T-cell (primary cell): Measurements from ENCODE around the gene EFS. TPM values are rescaled to one million over a fixed set of nuclear protein-coding genes. Genes with fewer than 3 reads are reported as not detected.
A peak's percentile ranks its signal among the peaks of the same experiment; 100 is the strongest.

ENCODE experiments used
- ATAC-seq, 4 experiments: fragments of 200-7000 bp in 3 of 4; fragments of 150-1000 bp in 1 of 4; cut with Tn5 transposase; replicated peaks in 1 of 4; 1 replicate in 3 of 4; 2 replicates in 1 of 4; pipeline ENCODE4 v1.10.0; 2021; ENCODE audit warnings: moderate library complexity in 3 of 4, mild to moderate bottlenecking in 2 of 4, moderate number of reproducible peaks in 1 of 4
- CTCF ChIA-PET, 2 donors: fragments of 300-600 bp; sonication (Branson Sonifier 250); formaldehyde crosslinking; loops; one replicate each; lab custom pipeline; 2022; ENCODE audit warnings: antibody characterized with exemption in 2 of 2; lab: Charles Lee
- POLR2A ChIA-PET, 2 donors: fragments of 300-600 bp; sonication (Branson Sonifier 250); formaldehyde crosslinking; loops; one replicate each; lab custom pipeline; 2022; ENCODE audit warnings: antibody characterized with exemption in 2 of 2; lab: Charles Lee
- DNase-seq, 35 experiments: peaks; one replicate each; pipeline versions ENCODE4 v3.0.0 to v3.0.0-alpha.2; 2013 to 2023
- H3K27ac ChIP-seq: one replicate; pipeline ENCODE4 v1.5.1; 2013; ENCODE audit warnings: low read length
- H3K27me3 ChIP-seq, 2 experiments: replicated peaks in 1 of 2; 1 replicate in 1 of 2; 2 replicates in 1 of 2; pipeline versions ENCODE4 v1.6.1 to v1.7.0; 2013; ENCODE audit warnings: low read length in 1 of 2, mixed read lengths in 1 of 2; ENCODE audit not compliant: control insufficient read depth in 2 of 2, insufficient read depth in 2 of 2; ENCODE audit errors: extremely low read depth in 1 of 2
- H3K36me3 ChIP-seq, 2 donors: 1 replicate in 1 of 2; 2 replicates in 1 of 2; pipeline versions ENCODE4 v1.6.1 to v1.7.0; 2013; ENCODE audit warnings: low read length in 1 of 2; ENCODE audit not compliant: control insufficient read depth in 2 of 2, insufficient read depth in 1 of 2; ENCODE audit errors: extremely low read depth in 1 of 2
- H3K4me1 ChIP-seq, 2 experiments: 1 replicate in 1 of 2; 2 replicates in 1 of 2; pipeline versions ENCODE4 v1.6.1 to v1.7.0; 2013; ENCODE audit warnings: low read length in 2 of 2, mixed read lengths in 1 of 2; ENCODE audit not compliant: insufficient read depth in 2 of 2, control insufficient read depth in 1 of 2; ENCODE audit errors: extremely low read depth in 1 of 2
- H3K4me3 ChIP-seq, 2 donors: 1 replicate in 1 of 2; 2 replicates in 1 of 2; pipeline versions ENCODE4 v1.5.1 to v1.7.0; 2013; ENCODE audit warnings: mild to moderate bottlenecking in 2 of 2, low read length in 1 of 2, moderate library complexity in 1 of 2; ENCODE audit not compliant: control insufficient read depth in 1 of 2; ENCODE audit errors: extremely low read depth in 1 of 2
- H3K9me3 ChIP-seq: 2 replicates; pipeline ENCODE4 v1.7.0; 2013
- H3K27ac Mint-ChIP-seq, 2 donors: one replicate each; pipeline ENCODE4 v1.8.0; 2020 to 2021; ENCODE audit warnings: mild to moderate bottlenecking in 2 of 2, mixed read lengths in 2 of 2
- H3K27me3 Mint-ChIP-seq, 2 donors: one replicate each; pipeline ENCODE4 v1.8.0; 2021 to 2022; ENCODE audit warnings: mixed read lengths in 2 of 2
- H3K36me3 Mint-ChIP-seq: one replicate; pipeline ENCODE4 v1.8.0; 2021; ENCODE audit warnings: mixed read lengths
- H3K4me1 Mint-ChIP-seq, 3 donors: one replicate each; pipeline ENCODE4 v1.8.0; 2020 to 2022; ENCODE audit warnings: mixed read lengths in 3 of 3, mild to moderate bottlenecking in 1 of 3
- H3K4me3 Mint-ChIP-seq, 3 donors: one replicate each; pipeline ENCODE4 v1.8.0; 2020 to 2022; ENCODE audit warnings: mild to moderate bottlenecking in 3 of 3, mixed read lengths in 3 of 3, moderate library complexity in 3 of 3
- H3K9me3 Mint-ChIP-seq, 3 donors: one replicate each; pipeline ENCODE4 v1.8.0; 2020 to 2022; ENCODE audit warnings: mixed read lengths in 3 of 3
- WGBS: methylation state at CpG from one replicate; pipeline ENCODE4 v1.1.5; 2013; ENCODE audit warnings: missing lambda C conversion rate; ENCODE audit not compliant: insufficient coverage; 5-methylcytosine and 5-hydroxymethylcytosine counted together
- total RNA-seq, 35 experiments: library from RNA in 6 of 35; stranded (reverse) in 6 of 35; fragments of 120-200 nt in 1 of 35; gene quantifications; one replicate each; pipeline versions ENCODE4 v1.2.1 to v1.2.4 and lab custom pipeline; 2013 to 2026

EFS gene
- total RNA-seq, 5 donors from 2014 or later (not counting 1 experiment from before 2014, with no cell fraction given), result 0.15 TPM; not detected in 4

GRCh38 chr14:23380976-23381375 lies 16.0 kb upstream of the EFS start:
- Histone ChIP-seq H3K9me3 (no peaks in the 10 kb centered on the region), H3K4me3 (no peak overlapping the region), H3K27me3 (peaks cover 0 to 54% of the 10 kb centered on the region in 2 experiments), H3K4me1 (no peaks in the 10 kb centered on the region), H3K27ac (no peak overlapping the region), H3K36me3 (no peaks in the 10 kb centered on the region)
- Mint-ChIP-seq H3K27ac (no peak overlapping the region), H3K9me3 (no peaks in the 10 kb centered on the region), H3K27me3 (peaks cover 9 to 18% of the 10 kb centered on the region in 2 donors), H3K36me3 (no peaks in the 10 kb centered on the region), H3K4me3 (no peak overlapping the region), H3K4me1 (no peaks in the 10 kb centered on the region)
- ATAC-seq, result no peak
- no peak for DNase-seq
- ChIA-PET CTCF (interaction anchor here (1.1 to 2.4 kb wide), 3 partner anchors 11 to 116 kb away, joined by 3 to 9 read pairs (median 6); no protein-coding TSS in a partner anchor), POLR2A (no interaction called here)
- WGBS, result 67% methylated on average over 4 of the region's 4 CpGs

DNA sequence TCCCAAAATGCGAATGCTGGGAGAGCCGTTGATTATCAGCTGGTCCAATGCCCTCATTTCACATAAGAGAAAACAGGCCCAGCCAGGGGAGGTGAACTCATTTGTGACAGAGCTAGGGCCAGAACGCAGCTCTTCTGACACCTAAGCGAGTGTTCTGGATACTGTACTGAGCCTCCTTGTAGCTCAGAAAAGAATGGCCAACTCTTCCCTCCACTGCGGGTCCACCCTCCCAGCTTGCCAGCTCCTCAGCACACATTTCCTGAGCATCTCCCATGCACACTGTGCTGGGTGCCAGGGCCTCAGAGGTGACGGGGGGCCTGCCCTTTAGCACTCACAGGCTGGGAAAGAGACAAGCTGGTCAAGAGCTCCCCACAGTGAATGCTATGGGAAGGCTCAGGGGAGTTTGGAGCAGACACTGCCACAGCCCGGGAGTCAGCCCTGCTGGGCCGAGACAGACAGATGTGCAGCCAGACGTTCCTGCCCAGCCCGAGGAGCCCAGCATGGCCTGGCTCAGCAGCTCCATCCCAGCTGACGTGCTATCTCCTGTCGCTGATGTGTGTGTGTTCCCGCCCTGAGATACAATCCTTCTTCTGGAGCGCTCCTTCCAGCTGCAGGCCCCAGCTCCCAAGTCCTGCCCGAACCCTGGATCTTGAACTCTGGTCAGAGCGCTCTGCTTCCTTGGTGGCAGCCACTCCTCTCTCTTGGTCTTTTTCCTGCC lies 15.4 kb upstream of the EFS start:
- no peaks in the 10 kb centered on the region for H3K36me3 ChIP-seq
- peaks cover 9 to 18% of the 10 kb centered on the region in 2 donors for H3K27me3 Mint-ChIP-seq
- no peak overlapping the region for H3K4me3 Mint-ChIP-seq
- CTCF ChIA-PET, result interaction anchor here (0.9 to 2.4 kb wide), 13 partner anchors 10 to 312 kb away, joined by 3 to 9 read pairs (median 5); partner anchors contain the start of gene PABPN1 (in 1 of the 2)
- H3K27ac ChIP-seq, result no peak overlapping the region
- H3K27me3 ChIP-seq, result peaks cover 0 to 54% of the 10 kb centered on the region in 2 experiments
- DNase-seq, result no peak
- no peak overlapping the region for H3K4me3 ChIP-seq
- no peaks in the 10 kb centered on the region for H3K36me3 Mint-ChIP-seq
- H3K4me1 ChIP-seq, result no peaks in the 10 kb centered on the region
- peak in 3 of 4 experiments; percentile 12 to 44 (median 25) for ATAC-seq
- no peaks in the 10 kb centered on the region for H3K9me3 ChIP-seq
- H3K27ac Mint-ChIP-seq, result no peak overlapping the region
- H3K4me1 Mint-ChIP-seq, result no peaks in the 10 kb centered on the region
- H3K9me3 Mint-ChIP-seq, result no peaks in the 10 kb centered on the region
- POLR2A ChIA-PET, result no interaction called here
- 80% methylated on average over 15 of the region's 16 CpGs for WGBS

DNA sequence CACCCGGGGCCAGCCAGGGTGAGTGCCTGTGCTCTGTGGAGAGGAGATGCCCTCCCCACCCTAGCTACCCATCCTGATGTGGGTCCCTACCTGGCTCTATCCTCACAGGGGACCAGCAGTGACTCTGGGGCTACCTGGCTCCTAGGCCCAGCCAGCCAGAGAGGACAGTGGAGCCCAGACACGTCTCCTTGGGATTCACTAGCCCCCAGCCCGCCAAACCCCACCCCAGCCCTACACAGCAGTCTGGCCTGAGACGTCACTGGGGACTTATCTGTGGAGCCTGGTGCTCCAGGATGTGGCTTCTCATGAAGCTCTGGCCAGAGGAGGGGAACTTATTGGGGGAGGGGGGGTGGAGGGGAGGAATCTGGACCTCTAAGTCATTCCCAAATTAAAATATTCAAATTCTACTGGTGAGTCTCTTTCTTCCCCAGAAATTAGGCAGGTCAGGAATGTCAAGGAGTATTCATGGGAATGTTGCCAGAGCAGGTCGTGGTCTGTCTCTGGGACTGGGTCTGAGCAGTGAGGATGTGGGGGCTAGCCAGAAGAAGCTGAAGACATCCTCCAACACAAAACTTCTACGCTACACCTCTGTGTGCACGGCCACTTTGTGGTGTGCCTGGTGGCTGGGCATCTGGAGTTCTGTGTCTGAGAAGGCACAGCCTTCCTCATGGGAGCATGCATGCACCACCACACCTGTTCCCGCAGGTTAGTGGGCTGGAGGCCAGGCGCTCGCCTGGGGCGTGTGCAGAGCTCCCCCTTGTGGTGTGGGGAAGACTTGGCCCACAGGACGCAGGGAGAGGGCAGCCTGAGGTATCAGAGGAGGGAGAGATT lies 14.6 kb upstream of the EFS start:
- Histone ChIP-seq H3K9me3 (no peaks in the 10 kb centered on the region), H3K4me3 (no peak overlapping the region), H3K4me1 (no peaks in the 10 kb centered on the region), H3K27me3 (peaks cover 0 to 55% of the 10 kb centered on the region in 2 experiments), H3K36me3 (no peaks in the 10 kb centered on the region), H3K27ac (no peak overlapping the region)
- Mint-ChIP-seq H3K4me1 (no peaks in the 10 kb centered on the region), H3K36me3 (no peaks in the 10 kb centered on the region), H3K4me3 (no peak overlapping the region), H3K27ac (no peak overlapping the region), H3K27me3 (peaks cover 9 to 18% of the 10 kb centered on the region in 2 donors), H3K9me3 (no peaks in the 10 kb centered on the region)
- ChIA-PET CTCF (interaction anchor here (0.9 to 2.4 kb wide), 16 partner anchors 10 to 311 kb away, joined by 3 to 13 read pairs (median 5); partner anchors contain the start of gene PABPN1 (in 1 of the 2)), POLR2A (no interaction called here)
- ATAC-seq, result peak; percentile 86 to 95 (median 88)
- 20% methylated on average over 5 of the region's 12 CpGs for WGBS
- peak; percentile 25 to 81 (median 56) for DNase-seq

- no peak overlapping the region for H3K4me3 ChIP-seq
- H3K27me3 ChIP-seq, result peaks cover 0 to 55% of the 10 kb centered on the region in 2 experiments
- no peaks in the 10 kb centered on the region for H3K9me3 Mint-ChIP-seq
- no peaks in the 10 kb centered on the region for H3K36me3 ChIP-seq
- H3K27me3 Mint-ChIP-seq, result peaks cover 9 to 18% of the 10 kb centered on the region in 2 donors
- no peaks in the 10 kb centered on the region for H3K36me3 Mint-ChIP-seq
- no peak overlapping the region for H3K4me3 Mint-ChIP-seq
- H3K4me1 Mint-ChIP-seq, result no peaks in the 10 kb centered on the region
- no peak overlapping the region for H3K27ac Mint-ChIP-seq
- 68% methylated on average over 9 of the region's 11 CpGs for WGBS
- ChIA-PET CTCF (interaction anchor here (0.9 to 2.4 kb wide), 6 partner anchors 9 to 310 kb away, joined by 3 to 13 read pairs (median 6); no protein-coding TSS in a partner anchor), POLR2A (no interaction called here)
- H3K27ac ChIP-seq, result no peak overlapping the region
- no peaks in the 10 kb centered on the region for H3K4me1 ChIP-seq
- no peak for ATAC-seq
- DNase-seq, result no peak
- no peaks in the 10 kb centered on the region for H3K9me3 ChIP-seq
These were observed 13.7 kb upstream of the EFS start for GRCh38 chr14:23378612-23379220.

- no peak overlapping the region for H3K4me3 Mint-ChIP-seq
- H3K27ac Mint-ChIP-seq, result no peak overlapping the region
- Histone ChIP-seq H3K36me3 (no peaks in the 10 kb centered on the region), H3K4me1 (no peaks in the 10 kb centered on the region), H3K9me3 (no peaks in the 10 kb centered on the region), H3K4me3 (no peak overlapping the region), H3K27me3 (peaks cover 0 to 55% of the 10 kb centered on the region in 2 experiments), H3K27ac (no peak overlapping the region)
- WGBS, result 87% methylated on average over 9 of the region's 14 CpGs
- H3K27me3 Mint-ChIP-seq, result peaks cover 8 to 18% of the 10 kb centered on the region in 2 donors
- DNase-seq (no peak), ATAC-seq (no peak)
- no peaks in the 10 kb centered on the region for H3K9me3 Mint-ChIP-seq
- no peaks in the 10 kb centered on the region for H3K36me3 Mint-ChIP-seq
- no peaks in the 10 kb centered on the region for H3K4me1 Mint-ChIP-seq
- ChIA-PET POLR2A (no interaction called here), CTCF (no interaction called here)
These were observed 12.9 kb upstream of the EFS start for GRCh38 chr14:23377573-23378563.
